ENCODE measurements around the gene RNF103. TPM values are rescaled to one million over a fixed set of nuclear protein-coding genes. Genes with fewer than 3 reads are reported as not detected.
A peak's percentile ranks its signal among the peaks of the same experiment; 100 is the strongest.

Gene RNF103
- total RNA-seq, 2 experiments from 2014 or later, result 8.7 to 9.9 TPM

DNA sequence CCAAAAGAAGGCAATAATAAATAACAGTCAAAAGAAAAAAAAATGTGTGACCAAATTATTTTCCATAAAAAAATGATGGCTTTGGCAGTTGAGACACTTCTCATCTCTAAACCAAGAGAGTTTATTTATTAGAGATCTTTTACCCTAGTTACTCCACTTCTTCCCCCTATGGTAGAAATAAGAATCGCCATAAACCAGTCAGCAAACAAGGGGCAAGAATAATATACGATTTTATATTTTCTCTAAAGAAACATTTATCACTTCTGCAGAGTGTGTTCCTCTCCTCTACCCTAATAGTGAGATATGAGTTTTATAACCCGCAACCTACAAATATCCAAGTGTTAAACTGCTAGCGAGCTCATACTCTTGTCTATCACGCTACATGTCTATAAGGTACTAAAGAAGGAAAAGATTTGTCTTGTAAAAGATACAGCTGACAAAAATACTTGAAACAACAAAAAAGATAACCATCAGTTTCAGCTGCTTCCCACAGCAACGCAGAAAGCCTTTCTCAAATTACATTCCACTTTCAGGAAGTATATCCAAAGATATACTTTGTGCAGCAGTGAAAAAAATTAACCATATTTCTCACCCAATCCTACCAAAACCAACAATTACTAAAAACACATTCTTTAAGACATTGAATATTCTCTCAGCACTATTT is 2.3 kb downstream of the RNF103 start:
- POLR2A ChIA-PET, result interaction anchor here (1.3 to 3.8 kb wide), 2 partner anchors 167 to 180 kb away, joined by 3 to 24 read pairs; partner anchors contain the start of gene KDM3A
- H3K27me3 Mint-ChIP-seq (ENCODE audit: low read depth), result no peaks in the 10 kb centered on the region
- H3K27ac Mint-ChIP-seq, result peak overlapping the region; percentile 60
- H3K4me1 Mint-ChIP-seq (ENCODE audit: low read depth), result peaks cover 28% of the 10 kb centered on the region
- CTCF ChIA-PET, result interaction anchor here (0.6 to 1.5 kb wide), 7 partner anchors 9 to 433 kb away, joined by 3 to 6 read pairs (median 4); partner anchors contain the start of gene CHMP3
- peaks cover 33% of the 10 kb centered on the region for H3K36me3 Mint-ChIP-seq (ENCODE audit: low read depth)
- peak overlapping the region; percentile 92 for H3K4me3 Mint-ChIP-seq
- no peaks in the 10 kb centered on the region for H3K9me3 Mint-ChIP-seq (ENCODE audit: insufficient read depth)
- ATAC-seq, result no peak
- DNase-seq, result no peak

DNA sequence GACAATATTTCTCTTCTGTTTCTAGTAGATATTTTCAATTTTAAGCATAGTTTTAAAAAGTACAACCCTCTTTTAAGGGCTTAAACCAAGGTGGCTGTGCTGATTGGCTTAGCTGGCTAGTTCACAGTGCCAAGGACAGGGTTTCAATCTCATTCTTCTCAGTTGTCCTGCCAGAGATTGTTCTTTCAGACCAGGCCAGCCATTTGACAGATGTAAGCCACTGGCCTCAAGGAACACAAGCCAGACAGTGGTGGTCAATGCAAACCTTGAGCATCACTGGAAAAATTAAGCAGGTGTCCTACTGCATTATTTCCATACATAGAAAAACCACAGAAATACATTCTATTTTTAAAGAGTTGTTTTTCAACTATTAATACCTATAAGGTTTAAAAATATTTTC is 5.9 kb downstream of the RNF103 start:
- Mint-ChIP-seq H3K9me3 (ENCODE audit: insufficient read depth) (no peaks in the 10 kb centered on the region), H3K4me3 (no peak overlapping the region), H3K27me3 (ENCODE audit: low read depth) (no peaks in the 10 kb centered on the region), H3K36me3 (ENCODE audit: low read depth) (peaks cover 52% of the 10 kb centered on the region), H3K27ac (no peak overlapping the region), H3K4me1 (ENCODE audit: low read depth) (peaks cover 29% of the 10 kb centered on the region)
- DNase-seq (no peak), ATAC-seq (no peak)
- ChIA-PET CTCF (interaction anchor here (0.9 kb wide), 1 partner anchor 51 kb away, joined by 3 read pairs; no protein-coding TSS in a partner anchor), POLR2A (no interaction called here)

DNA sequence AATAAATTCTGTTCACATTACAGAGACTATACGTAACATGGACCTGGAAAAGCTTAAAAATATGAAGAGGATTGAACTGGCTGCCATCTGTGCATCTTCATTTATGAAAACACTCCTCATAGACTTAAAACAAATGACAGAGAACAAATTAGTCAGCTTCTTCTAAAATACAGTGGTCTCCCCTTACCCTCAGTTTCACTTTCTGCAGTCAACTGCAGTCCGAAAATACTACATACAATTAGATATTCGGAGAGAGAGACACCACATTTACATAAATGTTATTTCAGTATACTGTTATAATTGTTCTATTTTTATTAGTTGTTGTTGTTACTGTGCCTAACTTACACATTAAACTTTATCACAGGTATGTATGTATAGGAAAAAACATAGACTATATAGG is 6.5 kb downstream of the RNF103 start:
- H3K4me3 Mint-ChIP-seq, result no peak overlapping the region
- DNase-seq (no peak), ATAC-seq (no peak)
- CTCF ChIA-PET, result interaction anchor here (0.9 kb wide), 1 partner anchor 18 kb away, joined by 3 read pairs; no protein-coding TSS in a partner anchor
- POLR2A ChIA-PET, result no interaction called here
- peaks cover 29% of the 10 kb centered on the region for H3K4me1 Mint-ChIP-seq (ENCODE audit: low read depth)
- H3K27ac Mint-ChIP-seq, result no peak overlapping the region
- peaks cover 52% of the 10 kb centered on the region for H3K36me3 Mint-ChIP-seq (ENCODE audit: low read depth)
- no peaks in the 10 kb centered on the region for H3K9me3 Mint-ChIP-seq (ENCODE audit: insufficient read depth)
- H3K27me3 Mint-ChIP-seq (ENCODE audit: low read depth), result no peaks in the 10 kb centered on the region

DNA sequence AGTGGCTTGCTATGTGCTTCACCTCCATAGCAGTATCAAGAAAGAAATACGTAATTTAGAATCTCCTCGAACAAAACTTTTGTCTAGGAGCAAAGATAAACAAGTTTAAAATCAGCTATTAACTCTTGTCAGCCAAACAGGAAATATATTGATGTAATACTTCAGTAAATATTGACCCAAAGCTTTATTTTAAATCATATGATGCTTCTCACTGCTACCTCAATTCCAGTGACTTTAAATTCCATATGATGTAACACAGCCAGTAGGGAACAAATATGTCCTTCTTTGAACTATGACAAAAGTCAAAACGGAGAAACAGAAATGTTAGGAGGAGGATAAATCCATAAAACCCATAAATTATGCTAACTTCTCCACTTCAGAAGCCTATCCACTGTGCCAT is 7.2 kb downstream of the RNF103 start:
- DNase-seq (no peak), ATAC-seq (no peak)
- Mint-ChIP-seq H3K36me3 (ENCODE audit: low read depth) (peaks cover 57% of the 10 kb centered on the region), H3K27me3 (ENCODE audit: low read depth) (no peaks in the 10 kb centered on the region), H3K9me3 (ENCODE audit: insufficient read depth) (no peaks in the 10 kb centered on the region), H3K27ac (no peak overlapping the region), H3K4me3 (no peak overlapping the region), H3K4me1 (ENCODE audit: low read depth) (peaks cover 28% of the 10 kb centered on the region)
- ChIA-PET POLR2A (no interaction called here), CTCF (interaction anchor here (0.9 kb wide), 1 partner anchor 18 kb away, joined by 3 read pairs; no protein-coding TSS in a partner anchor)

DNA sequence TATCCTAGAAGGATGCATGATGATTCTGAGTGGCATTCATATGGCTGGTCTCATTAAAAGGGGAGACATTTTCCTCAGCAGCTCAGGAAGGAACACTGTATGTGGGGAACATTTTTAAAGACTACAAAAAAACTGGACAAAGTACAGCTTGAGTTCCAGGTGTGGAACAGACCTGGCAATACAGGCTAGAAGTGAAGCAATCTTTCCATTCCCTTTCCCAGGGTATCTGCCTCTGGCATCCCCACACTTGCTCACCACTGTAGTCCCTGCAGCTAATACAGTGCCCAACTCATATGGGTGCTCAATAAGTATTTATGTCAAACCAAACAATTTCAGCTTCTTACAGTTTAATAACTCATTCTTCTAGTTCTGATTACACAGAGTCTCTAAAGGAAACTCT is 8.1 kb downstream of the RNF103 start:
- ChIA-PET POLR2A (interaction anchor here (1.2 kb wide), 1 partner anchor 174 kb away, joined by 3 read pairs; the partner anchor contains the start of gene KDM3A), CTCF (interaction anchor here (0.9 kb wide), 1 partner anchor 13 kb away, joined by 4 read pairs; no protein-coding TSS in a partner anchor)
- Mint-ChIP-seq H3K9me3 (ENCODE audit: insufficient read depth) (no peaks in the 10 kb centered on the region), H3K27me3 (ENCODE audit: low read depth) (no peaks in the 10 kb centered on the region), H3K4me1 (ENCODE audit: low read depth) (peaks cover 22% of the 10 kb centered on the region), H3K27ac (no peak overlapping the region), H3K4me3 (no peak overlapping the region), H3K36me3 (ENCODE audit: low read depth) (peaks cover 64% of the 10 kb centered on the region)
- DNase-seq (no peak), ATAC-seq (no peak)

DNA sequence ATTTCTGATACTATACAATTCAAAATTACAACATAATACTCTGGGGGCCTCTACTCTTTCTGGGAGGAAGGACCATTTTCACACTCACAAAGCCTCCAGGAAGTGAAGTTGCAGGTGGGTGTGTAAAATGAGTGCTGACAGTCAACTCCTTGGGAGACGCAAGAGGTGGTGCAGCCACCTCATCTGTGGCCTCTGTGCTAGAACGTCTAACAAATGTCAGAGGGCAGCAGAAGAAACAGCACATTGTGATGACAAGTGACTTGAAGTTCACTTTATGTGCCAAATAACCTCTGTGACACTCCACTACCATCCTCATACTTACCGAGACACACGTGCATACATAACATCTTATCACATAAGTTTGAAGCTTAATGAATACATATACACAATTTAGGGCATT is 10.2 kb downstream of the RNF103 start:
- POLR2A ChIA-PET, result no interaction called here

DNA sequence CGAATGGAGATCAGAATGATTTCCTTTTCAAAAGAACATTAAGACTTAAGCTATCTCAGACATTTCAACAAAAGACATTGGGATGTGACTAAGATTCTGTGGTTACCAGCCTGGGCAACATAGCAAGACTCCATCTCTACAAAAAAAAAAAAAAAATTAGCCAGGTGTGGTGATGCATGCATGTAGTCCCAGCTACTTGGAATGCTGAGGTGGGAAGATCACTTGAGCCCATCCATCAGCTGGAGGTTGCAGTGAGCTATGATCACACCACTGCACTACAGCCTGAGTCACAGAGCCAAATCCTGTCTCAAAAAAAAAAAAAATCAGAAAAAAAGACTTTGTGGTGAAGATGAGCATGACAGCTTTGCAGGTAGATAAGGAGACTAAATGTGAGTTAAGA is 12.8 kb downstream of the RNF103 start:
- H3K27ac Mint-ChIP-seq, result no peak overlapping the region
- ChIA-PET CTCF (interaction anchor here (1.0 to 1.4 kb wide), 2 partner anchors 18 to 65 kb away, joined by 3 to 4 read pairs; no protein-coding TSS in a partner anchor), POLR2A (no interaction called here)
- DNase-seq (no peak), ATAC-seq (no peak)
- peaks cover 15% of the 10 kb centered on the region for H3K4me1 Mint-ChIP-seq (ENCODE audit: low read depth)
- H3K9me3 Mint-ChIP-seq (ENCODE audit: insufficient read depth), result no peaks in the 10 kb centered on the region
- H3K27me3 Mint-ChIP-seq (ENCODE audit: low read depth), result no peaks in the 10 kb centered on the region
- no peak overlapping the region for H3K4me3 Mint-ChIP-seq
- H3K36me3 Mint-ChIP-seq (ENCODE audit: low read depth), result peaks cover 44% of the 10 kb centered on the region

More for the DNA sequence above, 10.2 kb downstream of the RNF103 start:
- Mint-ChIP-seq H3K36me3 (ENCODE audit: low read depth) (peaks cover 60% of the 10 kb centered on the region), H3K4me1 (ENCODE audit: low read depth) (peaks cover 20% of the 10 kb centered on the region), H3K27ac (no peak overlapping the region), H3K27me3 (ENCODE audit: low read depth) (no peaks in the 10 kb centered on the region), H3K4me3 (no peak overlapping the region), H3K9me3 (ENCODE audit: insufficient read depth) (no peaks in the 10 kb centered on the region)
- no peak for DNase-seq
- ATAC-seq, result no peak
- CTCF ChIA-PET, result no interaction called here

DNA sequence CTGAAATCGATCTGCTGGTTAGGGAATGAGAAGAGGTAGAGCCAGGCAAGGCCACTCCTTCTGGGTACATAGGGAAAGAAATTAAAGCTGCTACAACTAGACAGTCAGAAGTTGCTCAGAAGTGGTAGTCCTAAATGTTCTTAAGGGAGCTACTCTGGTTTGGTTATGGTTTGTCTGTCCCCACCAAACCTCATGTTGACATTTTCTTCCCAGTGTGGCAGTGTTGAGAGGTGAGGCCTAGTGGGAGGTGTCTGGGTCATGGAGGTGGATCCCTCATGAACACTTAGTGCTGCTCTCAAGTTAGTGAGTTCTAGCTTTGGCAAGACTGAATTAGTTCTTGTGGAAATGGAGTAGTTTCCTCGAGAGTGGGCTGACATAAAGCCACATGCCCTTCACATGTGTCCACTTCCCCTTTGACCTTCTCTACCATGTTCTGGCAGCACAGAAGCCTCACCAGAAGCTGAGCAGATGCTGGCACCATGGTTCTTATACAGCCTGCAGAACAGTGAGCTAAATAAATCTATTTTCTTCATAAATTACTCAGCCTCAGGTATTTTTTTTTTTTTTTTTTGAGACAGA is 14.7 kb downstream of the RNF103 start:
- Mint-ChIP-seq H3K27ac (peak overlapping the region; percentile 14), H3K4me1 (ENCODE audit: low read depth) (peaks cover 15% of the 10 kb centered on the region), H3K36me3 (ENCODE audit: low read depth) (peaks cover 52% of the 10 kb centered on the region), H3K4me3 (no peak overlapping the region), H3K27me3 (ENCODE audit: low read depth) (no peaks in the 10 kb centered on the region), H3K9me3 (ENCODE audit: insufficient read depth) (no peaks in the 10 kb centered on the region)
- no peak for ATAC-seq
- no peak for DNase-seq
- ChIA-PET POLR2A (no interaction called here), CTCF (interaction anchor here (1.0 kb wide), 1 partner anchor 40 kb away, joined by 3 read pairs; no protein-coding TSS in a partner anchor)

DNA sequence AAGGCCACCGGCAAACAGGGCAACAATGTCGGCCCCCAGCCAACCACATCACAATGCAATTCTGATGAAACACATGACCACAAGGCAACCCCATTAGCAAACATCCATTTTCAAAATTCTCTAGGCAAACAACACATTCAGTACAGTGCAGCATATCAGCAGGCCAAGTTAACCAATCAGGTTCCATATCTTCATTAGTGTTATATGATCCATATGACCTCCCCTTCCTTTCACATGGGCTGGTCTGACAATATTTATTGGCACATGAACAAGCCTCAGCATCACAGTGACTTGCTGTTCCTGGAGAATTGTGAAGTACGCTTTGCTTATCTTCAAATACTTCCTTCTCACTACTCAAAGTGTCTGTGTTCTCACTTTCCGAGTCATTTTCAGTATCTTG is 19.8 kb downstream of the RNF103 start:
- Mint-ChIP-seq H3K27me3 (ENCODE audit: low read depth) (no peaks in the 10 kb centered on the region), H3K4me1 (ENCODE audit: low read depth) (peaks cover 12% of the 10 kb centered on the region), H3K36me3 (ENCODE audit: low read depth) (peaks cover 31% of the 10 kb centered on the region), H3K4me3 (no peak overlapping the region), H3K9me3 (ENCODE audit: insufficient read depth) (no peaks in the 10 kb centered on the region), H3K27ac (no peak overlapping the region)
- DNase-seq (no peak), ATAC-seq (no peak)
- POLR2A ChIA-PET, result no interaction called here
- CTCF ChIA-PET, result interaction anchor here (0.8 kb wide), 1 partner anchor 217 kb away, joined by 4 read pairs; no protein-coding TSS in a partner anchor

DNA sequence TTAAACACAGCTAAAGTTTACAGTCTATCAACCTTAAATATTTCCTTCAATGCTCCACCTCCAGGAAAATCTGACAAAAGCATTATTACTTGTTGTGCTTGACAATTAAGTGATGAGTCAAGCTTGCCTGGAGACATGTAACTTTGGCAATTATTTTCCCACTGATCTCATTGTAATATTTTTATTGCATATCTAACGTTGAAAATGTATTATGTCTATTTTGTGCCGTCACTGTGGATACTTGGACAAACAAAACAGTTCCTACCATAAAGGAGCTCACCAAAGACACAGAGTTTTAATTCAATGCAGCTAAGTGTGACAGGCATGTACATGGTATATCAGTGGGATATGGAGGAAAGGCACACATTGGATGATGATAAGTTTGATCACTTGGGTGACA is 24.7 kb downstream of the RNF103 start:
- ChIA-PET CTCF (interaction anchor here (0.7 kb wide), 1 partner anchor 18 kb away, joined by 3 read pairs; no protein-coding TSS in a partner anchor), POLR2A (no interaction called here)
- DNase-seq (no peak), ATAC-seq (no peak)
- H3K27me3 Mint-ChIP-seq (ENCODE audit: low read depth), result peaks cover 7% of the 10 kb centered on the region
- no peak overlapping the region for H3K27ac Mint-ChIP-seq
- H3K9me3 Mint-ChIP-seq (ENCODE audit: insufficient read depth), result peaks cover 3% of the 10 kb centered on the region
- H3K4me1 Mint-ChIP-seq (ENCODE audit: low read depth), result peaks cover 8% of the 10 kb centered on the region
- peaks cover 11% of the 10 kb centered on the region for H3K36me3 Mint-ChIP-seq (ENCODE audit: low read depth)
- no peak overlapping the region for H3K4me3 Mint-ChIP-seq

DNA sequence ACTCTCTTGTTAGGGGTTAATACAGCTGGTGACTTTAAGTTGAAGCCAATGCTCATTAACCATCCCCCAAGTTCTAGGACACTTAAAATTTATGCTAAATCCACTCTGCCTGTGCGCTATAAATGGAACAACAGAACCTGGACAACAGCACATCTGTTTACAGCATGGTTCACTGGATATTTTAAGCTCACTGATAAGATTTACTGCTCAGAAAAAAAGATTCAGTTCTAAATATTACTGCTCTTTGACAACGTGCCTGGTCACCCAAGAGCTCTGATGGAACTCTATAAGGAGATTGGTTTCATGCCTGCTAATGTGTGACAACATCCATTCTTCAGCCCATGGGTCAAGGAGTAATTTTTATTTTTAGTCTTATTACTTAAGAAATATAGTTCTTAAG is 27.5 kb downstream of the RNF103 start:
- Mint-ChIP-seq H3K9me3 (ENCODE audit: insufficient read depth) (peaks cover 3% of the 10 kb centered on the region), H3K4me1 (ENCODE audit: low read depth) (peaks cover 7% of the 10 kb centered on the region), H3K27ac (no peak overlapping the region), H3K36me3 (ENCODE audit: low read depth) (no peaks in the 10 kb centered on the region), H3K27me3 (ENCODE audit: low read depth) (peaks cover 15% of the 10 kb centered on the region), H3K4me3 (no peak overlapping the region)
- ChIA-PET POLR2A (no interaction called here), CTCF (interaction anchor here (0.6 to 1.4 kb wide), 2 partner anchors 14 to 128 kb away, joined by 3 to 4 read pairs; no protein-coding TSS in a partner anchor)
- ATAC-seq (no peak), DNase-seq (no peak)

DNA sequence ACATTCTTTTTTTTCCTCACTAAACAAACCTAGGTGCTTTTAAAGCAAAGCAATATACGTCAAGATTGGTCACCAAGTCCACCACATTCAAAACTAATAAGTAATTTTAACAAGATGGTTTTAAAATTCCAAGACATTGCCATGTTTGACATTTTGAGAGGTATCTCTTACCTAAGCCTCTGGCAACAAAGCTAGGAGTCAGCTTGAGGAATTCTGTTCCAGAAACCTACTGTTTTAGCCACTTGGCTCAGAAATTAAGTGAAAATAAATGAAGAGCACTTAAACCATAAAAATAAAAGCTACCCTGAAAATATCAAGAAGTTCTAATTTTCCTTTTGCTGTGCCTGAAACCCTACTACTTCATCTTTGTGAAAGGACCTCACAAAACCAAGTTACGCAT is 30.4 kb downstream of the RNF103 start:
- Mint-ChIP-seq H3K27ac (no peak overlapping the region), H3K9me3 (ENCODE audit: insufficient read depth) (peaks cover 3% of the 10 kb centered on the region), H3K36me3 (ENCODE audit: low read depth) (no peaks in the 10 kb centered on the region), H3K4me1 (ENCODE audit: low read depth) (no peaks in the 10 kb centered on the region), H3K27me3 (ENCODE audit: low read depth) (peaks cover 21% of the 10 kb centered on the region), H3K4me3 (no peak overlapping the region)
- DNase-seq (no peak), ATAC-seq (no peak)
- POLR2A ChIA-PET, result no interaction called here
- CTCF ChIA-PET, result interaction anchor here (1.1 to 1.7 kb wide), 2 partner anchors 9 to 17 kb away, joined by 3 to 4 read pairs; no protein-coding TSS in a partner anchor

All from activated CD8-positive, alpha-beta T cell treated with anti-CD3 and anti-CD28 coated beads, Interleukin-2, amount 10 ng/mL, durations not matched to agents 7 days and 5 days (primary cell).